Measurements from ENCODE around the gene SUGCT.
"Not testable (repeated sequence)": the region's sequence is repeated elsewhere in the genome, so short reads cannot be mapped to it uniquely, and the experiment has no call there.

SUGCT gene

GRCh38 chr7:40595832-40596231 lies 461.0 kb downstream of the SUGCT start:
- H3K4me3 ChIP-seq (replicated peaks; ENCODE audit: low read depth, low read length) = no peak overlapping the region
- no peak for TF ChIP-seq CTCF (IDR thresholded peaks at IDR 0.05; ENCODE audit: low read depth, low read length, missing control alignments)

GRCh38 chr7:40597517-40597916 lies 462.7 kb downstream of the SUGCT start:
- H3K4me3 ChIP-seq (replicated peaks; ENCODE audit: low read depth, low read length) = no peak overlapping the region
- TF ChIP-seq CTCF (IDR thresholded peaks at IDR 0.05; ENCODE audit: low read depth, low read length, missing control alignments) = no peak
- no peak for DNase-seq (ENCODE audit: extremely low read depth, low read depth)

More at GRCh38 chr7:40595832-40596231, 461.0 kb downstream of the SUGCT start:
- DNase-seq (ENCODE audit: extremely low read depth, low read depth) = no peak

- H3K4me3 ChIP-seq (replicated peaks; ENCODE audit: low read depth, low read length) = no peak overlapping the region
- DNase-seq (ENCODE audit: extremely low read depth, low read depth) = no peak
- TF ChIP-seq CTCF (IDR thresholded peaks at IDR 0.05; ENCODE audit: low read depth, low read length, missing control alignments) = no peak
Observed at GRCh38 chr7:40598915-40599314, 464.1 kb downstream of the SUGCT start.

- no peak for TF ChIP-seq CTCF (IDR thresholded peaks at IDR 0.05; ENCODE audit: low read depth, low read length, missing control alignments)
- no peak for DNase-seq (ENCODE audit: extremely low read depth, low read depth)
- no peak overlapping the region for H3K4me3 ChIP-seq (replicated peaks; ENCODE audit: low read depth, low read length)
Observed at GRCh38 chr7:40599836-40600235, 465.0 kb downstream of the SUGCT start.

GRCh38 chr7:40602351-40602750 lies 467.5 kb downstream of the SUGCT start:
- not testable (repeated sequence) for H3K4me3 ChIP-seq (replicated peaks; ENCODE audit: low read depth, low read length)

GRCh38 chr7:40604601-40605438 lies 470.0 kb downstream of the SUGCT start:
- TF ChIP-seq CTCF (IDR thresholded peaks at IDR 0.05; ENCODE audit: low read depth, low read length, missing control alignments) = peak; percentile 38
- no peak for DNase-seq (ENCODE audit: extremely low read depth, low read depth)
- H3K4me3 ChIP-seq (replicated peaks; ENCODE audit: low read depth, low read length) = no peak overlapping the region

More at GRCh38 chr7:40602351-40602750, 467.5 kb downstream of the SUGCT start:
- DNase-seq (ENCODE audit: extremely low read depth, low read depth) = not testable (repeated sequence)

GRCh38 chr7:40608321-40609075 lies 473.7 kb downstream of the SUGCT start:
- TF ChIP-seq CTCF (IDR thresholded peaks at IDR 0.05; ENCODE audit: low read depth, low read length, missing control alignments) = no peak
- no peak for DNase-seq (ENCODE audit: extremely low read depth, low read depth)
- H3K4me3 ChIP-seq (replicated peaks; ENCODE audit: low read depth, low read length) = no peak overlapping the region
